PC-3 (cell line): ENCODE results near the gene NLGN1. TPM values are rescaled to one million over a fixed set of nuclear protein-coding genes. Genes with fewer than 3 reads are reported as not detected.

Experiments
- ATAC-seq: fragments of 200-7000 bp; cut with Tn5 transposase; 2 replicates; pipeline ENCODE4 v1.9.1; 2020; ENCODE audit warnings: mild to moderate bottlenecking, moderate library complexity
- BruUV-seq: library from RNA; stranded (reverse); fragments of 400-500 nt; replicated peaks from 2 replicates; lab custom pipeline; 2021; lab: Mats Ljungman, UMichigan
- CTCF ChIA-PET: fragments of 300-600 bp; sonication (Branson Sonifier 250); formaldehyde crosslinking; loops from one replicate; lab custom pipeline; 2022; ENCODE audit warnings: antibody characterized with exemption; lab: Charles Lee
- POLR2A ChIA-PET: fragments of 300-600 bp; sonication (Branson Sonifier 250); formaldehyde crosslinking; loops from one replicate; lab custom pipeline; 2022; ENCODE audit warnings: antibody characterized with exemption; ENCODE audit not compliant: unreplicated experiment; lab: Charles Lee
- DNase-seq: peaks from one replicate; pipeline ENCODE4 v3.0.0-alpha.2; 2015
- H2AFZ ChIP-seq: fragments of 300-600 bp; sonication (generic); 2 replicates; pipeline ENCODE4 v1.6.0; 2016; ENCODE audit warnings: antibody characterized with exemption, low read length
- H3F3A ChIP-seq: fragments of 300-600 bp; sonication (generic); one replicate; pipeline ENCODE4 v1.6.0; 2017; ENCODE audit warnings: antibody characterized with exemption, low read length, control low read depth, mild to moderate bottlenecking; ENCODE audit not compliant: unreplicated experiment
- H3K27ac ChIP-seq: fragments of 300-600 bp; sonication (generic); 2 replicates; pipeline ENCODE4 v1.5.1; 2016; ENCODE audit warnings: mild to moderate bottlenecking, low read length
- H3K27me3 ChIP-seq: fragments of 300-600 bp; sonication (generic); 2 replicates; pipeline ENCODE4 v1.6.1; 2016; ENCODE audit warnings: low read length, mixed read lengths
- H3K36me3 ChIP-seq: fragments of 300-600 bp; sonication (generic); 2 replicates; pipeline ENCODE4 v1.6.1; 2016; ENCODE audit warnings: low read depth, mixed run types, low read length, mixed read lengths
- H3K4me1 ChIP-seq: fragments of 300-600 bp; sonication (generic); 2 replicates; pipeline ENCODE4 v1.5.1; 2016; ENCODE audit warnings: low read length; ENCODE audit not compliant: insufficient read depth
- H3K4me2 ChIP-seq: fragments of 300-600 bp; sonication (generic); 2 replicates; pipeline ENCODE4 v1.6.0; 2016; ENCODE audit warnings: low read length
- H3K4me3 ChIP-seq: fragments of 300-600 bp; sonication (generic); 2 replicates; pipeline ENCODE4 v1.5.1; 2016; ENCODE audit warnings: mild to moderate bottlenecking, low read length, mixed read lengths
- H3K79me2 ChIP-seq: fragments of 300-600 bp; sonication (generic); 2 replicates; pipeline ENCODE4 v1.6.1; 2017; ENCODE audit warnings: low read length, mixed read lengths
- H3K9ac ChIP-seq: fragments of 300-600 bp; sonication (generic); 2 replicates; pipeline ENCODE4 v1.6.0; 2016; ENCODE audit warnings: mild to moderate bottlenecking, low read length
- H3K9me2 ChIP-seq: fragments of 300-600 bp; sonication (generic); replicated peaks from 2 replicates; pipeline ENCODE4 v1.6.1; 2016; ENCODE audit warnings: mixed run types, low read length, mixed read lengths
- H3K9me3 ChIP-seq: fragments of 300-600 bp; sonication (generic); 2 replicates; pipeline ENCODE4 v1.6.1; 2016; ENCODE audit warnings: low read length, mixed read lengths
- H4K20me1 ChIP-seq: fragments of 300-600 bp; sonication (generic); 2 replicates; pipeline ENCODE4 v1.6.1; 2016; ENCODE audit warnings: low read length, mixed read lengths
- CTCF ChIP-seq: fragments of 300-600 bp; sonication (generic); conservative IDR thresholded peaks from 2 replicates; pipeline ENCODE4 v1.5.1; 2017; ENCODE audit warnings: antibody characterized with exemption, low read depth, mild to moderate bottlenecking, low read length
- EZH2 ChIP-seq: fragments of 300-600 bp; sonication (generic); IDR thresholded peaks from one replicate; pipeline ENCODE4 v1.6.1; 2017; ENCODE audit warnings: antibody characterized with exemption, mild to moderate bottlenecking, low read length; ENCODE audit not compliant: unreplicated experiment
- EZH2phosphoT487 ChIP-seq: fragments of 300-600 bp; sonication (generic); IDR thresholded peaks from 2 replicates; pipeline ENCODE4 v1.6.1; 2018; ENCODE audit warnings: mild to moderate bottlenecking, antibody characterized with exemption, low read length, borderline replicate concordance
- intact Hi-C: fragments of 100-400 bp; cut with micrococcal nuclease; formaldehyde crosslinking; loops from 2 replicates; pipeline ENCODE4 v1.9.0; 2023
- total RNA-seq: library from RNA; depleted of rRNA; stranded (reverse); fragments of >200 nt; gene quantifications from 2 replicates; pipeline ENCODE4 v1.2.3, GENCODE V29; 2014

NLGN1 gene
- total RNA-seq, 1 experiment from 2014 or later: 0.77 TPM

DNA sequence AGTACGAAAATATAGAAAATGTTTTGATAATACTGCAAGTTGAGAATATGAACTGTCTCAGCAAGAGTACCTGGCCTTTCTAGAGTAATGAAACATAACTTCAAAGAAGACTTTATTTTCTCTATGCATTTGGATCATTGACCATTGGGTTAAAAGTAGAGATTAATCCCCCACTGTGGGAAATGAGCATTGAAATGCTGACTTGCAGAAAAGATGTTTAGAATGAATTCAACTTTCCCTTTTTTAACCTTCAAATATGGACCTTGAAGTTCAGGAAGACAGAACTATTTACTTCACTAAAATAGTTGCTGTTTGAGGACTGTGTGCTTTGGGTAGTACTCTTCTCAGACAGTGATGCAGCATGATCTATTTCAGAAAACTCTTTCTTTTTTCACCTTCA lies 75.7 kb downstream of the NLGN1 start:
- ChIA-PET CTCF (no interaction called here), POLR2A (no interaction called here)
- H2AFZ ChIP-seq: no peak overlapping the region
- H3K4me2 ChIP-seq: no peak overlapping the region
- H3K4me3 ChIP-seq: no peak overlapping the region
- no peak overlapping the region for H3K9ac ChIP-seq
- H3K27ac ChIP-seq: no peak overlapping the region
- no peaks in the 10 kb centered on the region for H3K9me3 ChIP-seq
- H3K27me3 ChIP-seq: no peaks in the 10 kb centered on the region
- no peak for DNase-seq
- TF ChIP-seq EZH2: no peak
- no peak for TF ChIP-seq EZH2phosphoT487
- no peak for TF ChIP-seq CTCF
- no peaks in the 10 kb centered on the region for H3K36me3 ChIP-seq
- H4K20me1 ChIP-seq: no peaks in the 10 kb centered on the region
- no peaks in the 10 kb centered on the region for H3K4me1 ChIP-seq
- H3F3A ChIP-seq: no peaks in the 10 kb centered on the region
- intact Hi-C loops: no loop called here
- BruUV-seq: no TSS peak
- no peak for ATAC-seq
- H3K79me2 ChIP-seq: no peaks in the 10 kb centered on the region
- no peaks in the 10 kb centered on the region for H3K9me2 ChIP-seq

DNA sequence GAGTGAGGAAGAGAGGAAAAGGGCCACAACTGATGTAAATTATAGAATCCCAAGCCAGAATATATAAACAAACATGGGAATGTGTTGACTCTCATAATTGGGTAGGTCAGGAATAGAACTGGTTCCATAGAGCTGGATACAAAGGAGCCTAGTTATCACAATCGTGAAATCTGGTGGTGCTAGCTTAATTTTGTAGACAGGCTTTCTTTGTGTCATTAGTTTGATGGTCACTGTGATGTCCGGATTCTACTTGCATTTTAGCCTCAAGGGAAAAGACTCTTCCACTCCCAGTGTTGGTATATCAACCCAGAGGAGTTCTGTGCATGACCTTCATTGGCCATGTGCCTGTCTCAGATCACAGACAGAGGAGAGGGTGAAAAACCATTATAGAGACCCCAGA lies 81.8 kb downstream of the NLGN1 start:
- no peak overlapping the region for H2AFZ ChIP-seq
- TF ChIP-seq CTCF (no peak), EZH2 (no peak), EZH2phosphoT487 (no peak)
- H3K27me3 ChIP-seq: no peaks in the 10 kb centered on the region
- H3F3A ChIP-seq: no peaks in the 10 kb centered on the region
- H3K9ac ChIP-seq: no peak overlapping the region
- H3K79me2 ChIP-seq: no peaks in the 10 kb centered on the region
- no peak overlapping the region for H3K27ac ChIP-seq
- no peaks in the 10 kb centered on the region for H3K9me3 ChIP-seq
- no peaks in the 10 kb centered on the region for H3K36me3 ChIP-seq
- ATAC-seq: no peak
- ChIA-PET CTCF (no interaction called here), POLR2A (no interaction called here)
- intact Hi-C loops: no loop called here
- no peaks in the 10 kb centered on the region for H3K4me1 ChIP-seq
- no peaks in the 10 kb centered on the region for H4K20me1 ChIP-seq
- BruUV-seq: no TSS peak
- H3K4me3 ChIP-seq: no peak overlapping the region
- H3K9me2 ChIP-seq: no peaks in the 10 kb centered on the region
- DNase-seq: no peak
- no peak overlapping the region for H3K4me2 ChIP-seq

DNA sequence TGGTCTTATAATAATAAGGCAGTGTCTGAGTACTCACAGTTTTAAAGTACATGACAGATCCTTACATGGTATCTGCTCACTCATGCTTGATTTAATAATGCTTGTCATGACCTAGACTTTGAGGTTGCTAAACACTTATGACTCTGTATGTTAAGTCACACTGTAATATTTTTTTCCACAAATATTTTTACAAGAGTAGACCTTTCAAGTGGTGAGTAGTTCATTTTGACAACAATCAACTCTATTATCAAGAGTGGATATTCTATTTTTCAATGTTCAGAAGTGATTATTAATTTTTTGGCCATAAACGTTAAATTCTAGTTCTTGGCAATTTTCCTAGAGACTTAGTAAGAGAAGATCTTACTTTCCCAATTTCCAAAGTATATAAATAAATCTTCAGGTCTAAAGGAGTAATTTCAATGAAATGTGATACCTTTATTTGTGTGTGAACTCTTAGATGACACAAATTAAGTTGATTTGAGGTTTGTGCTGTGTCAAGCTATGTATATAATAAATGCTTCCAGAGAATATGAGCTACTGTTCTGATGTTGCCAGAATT lies 104.5 kb downstream of the NLGN1 start:
- no TSS peak for BruUV-seq
- H3K36me3 ChIP-seq: no peaks in the 10 kb centered on the region
- no peak overlapping the region for H2AFZ ChIP-seq
- no peak overlapping the region for H3K4me2 ChIP-seq
- no peak overlapping the region for H3K4me3 ChIP-seq
- H3K79me2 ChIP-seq: no peaks in the 10 kb centered on the region
- CTCF ChIA-PET: no interaction called here
- no peak overlapping the region for H3K9ac ChIP-seq
- TF ChIP-seq CTCF (no peak), EZH2phosphoT487 (no peak), EZH2 (no peak)
- no peaks in the 10 kb centered on the region for H4K20me1 ChIP-seq
- ATAC-seq: no peak
- no peak overlapping the region for H3K27ac ChIP-seq
- POLR2A ChIA-PET: no interaction called here
- intact Hi-C loops: no loop called here
- no peaks in the 10 kb centered on the region for H3F3A ChIP-seq
- no peaks in the 10 kb centered on the region for H3K9me3 ChIP-seq
- no peak for DNase-seq
- H3K9me2 ChIP-seq: no peaks in the 10 kb centered on the region
- no peaks in the 10 kb centered on the region for H3K27me3 ChIP-seq
- no peaks in the 10 kb centered on the region for H3K4me1 ChIP-seq
